NCI-H1048 (cell line): ENCODE results near the gene TMEM178B.
"Not testable (repeated sequence)": the region's sequence is repeated elsewhere in the genome, so short reads cannot be mapped to it uniquely, and the experiment has no call there.

Source experiments
- DNase-seq: peaks from one replicate; lab custom pipeline; 2025; lab: John Stamatoyannopoulos, UW

TMEM178B gene

DNA sequence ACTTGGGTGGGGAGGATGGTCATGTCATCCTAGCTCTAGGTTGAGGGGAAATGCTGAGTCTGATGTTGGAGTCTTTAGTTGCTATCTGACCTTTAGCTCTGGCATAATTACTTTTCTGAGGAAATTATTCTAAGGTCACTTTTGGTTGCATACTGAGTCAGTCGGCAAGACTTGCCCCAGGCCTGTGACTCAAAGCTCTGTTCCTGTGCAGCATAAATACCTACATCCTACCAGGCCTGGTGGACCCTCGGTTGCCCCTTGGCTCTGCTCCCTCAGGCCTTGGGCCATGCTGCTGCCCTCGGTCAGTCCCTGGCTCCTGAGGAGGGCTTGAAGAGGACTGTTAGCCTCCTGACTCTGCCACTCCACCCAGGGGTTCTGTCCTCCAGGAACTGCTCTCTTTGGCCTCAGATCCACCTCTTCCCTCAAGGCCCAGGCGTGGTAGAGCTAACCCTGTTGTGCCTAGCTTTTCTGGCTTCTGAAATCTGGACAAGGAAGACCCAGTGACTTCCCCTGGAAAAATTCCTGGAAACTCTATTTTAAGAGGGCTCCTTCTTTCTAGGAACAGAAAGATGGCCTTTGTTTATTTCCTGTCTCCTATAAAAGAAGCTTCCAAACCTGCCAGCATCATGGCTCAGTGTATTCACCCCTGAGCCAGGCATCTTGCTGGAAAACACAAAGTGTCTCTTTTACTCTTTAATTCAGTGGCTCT lies 71.2 kb downstream of the TMEM178B start:
- no peak for DNase-seq

- DNase-seq, result no peak
These were observed 71.7 kb downstream of the TMEM178B start for GRCh38 chr7:141145630-141145982.

DNA sequence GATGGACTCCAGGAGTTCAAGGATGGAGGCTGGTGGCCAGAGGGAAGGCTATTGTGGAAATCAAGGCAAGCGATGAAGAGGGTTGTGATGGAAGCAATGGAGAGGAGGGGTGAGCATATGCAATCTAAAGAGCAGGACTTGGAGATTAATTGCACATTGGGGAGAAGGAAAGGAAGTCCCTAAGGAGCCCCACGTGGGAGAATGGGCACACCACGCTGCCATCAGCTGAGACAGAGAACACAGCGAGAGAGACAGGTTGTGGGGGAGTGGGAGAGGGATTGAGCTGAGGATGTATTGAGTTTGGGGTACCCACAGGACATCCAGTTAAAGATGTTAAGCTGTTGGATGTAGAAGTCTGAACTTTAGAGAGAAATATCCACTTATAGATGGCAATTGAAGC lies 73.6 kb downstream of the TMEM178B start:
- DNase-seq, result no peak

DNA sequence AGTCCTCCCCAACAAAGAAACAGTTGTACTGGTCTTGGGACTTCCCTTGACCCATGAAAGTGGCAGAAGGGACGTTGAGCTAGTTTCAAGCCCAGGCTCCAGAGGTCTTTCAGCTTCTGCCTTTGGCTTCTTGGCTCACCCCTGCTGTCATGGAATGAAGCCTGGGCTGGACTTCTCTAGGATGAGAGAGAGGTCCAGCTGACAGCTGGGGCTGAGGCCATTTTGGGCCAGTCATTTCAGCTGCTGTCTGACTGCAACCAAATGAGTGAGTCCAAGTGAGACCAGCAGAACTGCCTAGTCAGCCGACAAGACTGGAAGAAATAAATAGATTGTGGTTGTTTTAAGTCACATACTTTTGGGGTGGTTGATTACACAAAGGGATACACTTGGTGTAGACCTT lies 76.6 kb downstream of the TMEM178B start:
- no peak for DNase-seq

GRCh38 chr7:141151746-141152145 lies 77.9 kb downstream of the TMEM178B start:
- no peak for DNase-seq

DNA sequence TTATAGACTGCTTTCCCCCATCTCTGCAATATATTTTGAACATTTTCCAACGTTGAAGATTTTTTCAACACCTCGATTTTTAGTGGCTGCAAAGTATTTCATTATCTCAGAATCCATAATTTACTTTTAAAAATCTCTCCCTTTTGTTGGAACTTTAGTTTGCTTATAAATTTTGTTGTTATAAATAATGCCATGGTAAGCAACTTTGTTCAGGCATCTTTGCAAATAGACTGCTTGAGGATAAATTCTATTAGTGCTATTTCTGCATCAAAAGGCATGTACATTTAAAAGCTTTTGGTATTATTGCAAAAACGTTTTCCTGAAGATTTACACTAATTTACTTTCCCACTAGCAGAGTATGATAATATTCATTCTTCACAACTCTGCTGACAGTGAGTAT lies 79.4 kb downstream of the TMEM178B start:
- no peak for DNase-seq

GRCh38 chr7:141154131-141154732 lies 80.4 kb downstream of the TMEM178B start:
- DNase-seq, result no peak

GRCh38 chr7:141156407-141156806 lies 82.5 kb downstream of the TMEM178B start:
- DNase-seq, result no peak

GRCh38 chr7:141157138-141157765 lies 83.4 kb downstream of the TMEM178B start:
- DNase-seq, result no peak

DNA sequence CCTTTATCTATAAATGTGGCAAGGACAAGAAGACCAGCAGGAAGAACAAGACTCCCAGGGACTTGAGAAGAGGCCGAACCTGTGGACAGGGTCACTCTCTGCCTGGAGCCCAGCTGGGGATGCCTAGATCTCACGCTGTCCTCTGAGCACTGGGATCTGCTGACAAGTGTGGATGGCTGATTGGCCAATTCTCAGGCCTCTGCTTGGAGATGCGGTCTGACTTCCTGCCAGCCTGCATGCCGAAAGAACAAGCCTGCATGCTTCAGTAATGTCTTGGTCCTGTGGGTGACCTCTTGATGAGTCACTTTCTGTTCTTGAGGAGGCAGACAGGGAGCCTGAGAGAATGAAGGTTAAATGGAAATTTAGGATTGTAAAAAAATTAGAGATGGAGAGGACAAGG lies 84.7 kb downstream of the TMEM178B start:
- no peak for DNase-seq

DNA sequence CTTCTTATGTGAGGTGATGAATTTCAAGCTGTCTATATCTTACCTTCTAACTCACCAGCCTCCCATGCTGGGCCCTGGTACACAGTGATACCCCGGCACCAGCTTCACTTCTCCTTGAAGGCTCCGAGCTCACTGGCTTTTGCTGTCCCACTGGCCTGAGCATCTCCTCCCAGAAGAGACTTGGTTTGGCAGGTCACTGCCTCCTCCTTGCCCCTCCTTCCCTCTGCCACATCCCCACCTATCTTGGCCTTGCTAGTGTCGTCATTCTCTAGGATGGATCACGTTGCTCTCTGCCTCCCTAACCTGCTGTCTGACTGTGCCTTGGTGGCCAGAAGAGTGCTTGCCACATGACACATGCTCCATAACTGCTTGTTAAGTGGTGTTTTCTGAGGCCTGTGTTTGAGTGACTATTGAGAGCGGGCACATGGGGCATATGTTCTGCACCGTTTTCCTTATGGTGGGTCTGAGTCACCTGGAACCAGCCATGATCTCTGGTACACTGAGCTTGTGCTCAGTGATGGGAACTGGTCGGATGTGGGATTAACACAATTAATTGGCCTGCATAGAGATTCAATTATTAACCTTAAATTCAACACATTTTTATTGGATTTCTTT lies 86.5 kb downstream of the TMEM178B start:
- DNase-seq, result no peak

- no peak for DNase-seq
These were observed 88.0 kb downstream of the TMEM178B start for GRCh38 chr7:141161550-141162535.

DNA sequence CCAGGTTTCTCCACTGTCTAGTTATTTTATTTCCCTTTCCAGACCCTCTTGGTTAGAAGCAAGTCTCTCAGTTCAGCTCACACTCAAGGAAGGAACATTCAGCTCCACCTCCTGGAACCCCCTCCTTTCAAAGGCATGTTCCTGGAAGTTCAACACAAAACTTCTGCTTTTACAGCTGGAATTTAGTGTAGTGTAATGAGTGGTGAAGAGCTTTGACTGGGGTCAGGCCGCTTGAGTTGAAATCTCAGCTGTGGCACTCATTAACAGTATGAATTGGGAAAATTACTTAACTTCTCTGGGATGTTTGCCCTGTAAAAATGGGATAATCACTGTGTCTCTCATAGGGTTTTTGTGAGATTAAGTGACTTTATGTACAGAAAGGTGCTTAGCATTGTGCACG lies 91.7 kb downstream of the TMEM178B start:
- no peak for DNase-seq

- DNase-seq, result no peak
These were observed 93.1 kb downstream of the TMEM178B start for GRCh38 chr7:141166926-141167325.

DNA sequence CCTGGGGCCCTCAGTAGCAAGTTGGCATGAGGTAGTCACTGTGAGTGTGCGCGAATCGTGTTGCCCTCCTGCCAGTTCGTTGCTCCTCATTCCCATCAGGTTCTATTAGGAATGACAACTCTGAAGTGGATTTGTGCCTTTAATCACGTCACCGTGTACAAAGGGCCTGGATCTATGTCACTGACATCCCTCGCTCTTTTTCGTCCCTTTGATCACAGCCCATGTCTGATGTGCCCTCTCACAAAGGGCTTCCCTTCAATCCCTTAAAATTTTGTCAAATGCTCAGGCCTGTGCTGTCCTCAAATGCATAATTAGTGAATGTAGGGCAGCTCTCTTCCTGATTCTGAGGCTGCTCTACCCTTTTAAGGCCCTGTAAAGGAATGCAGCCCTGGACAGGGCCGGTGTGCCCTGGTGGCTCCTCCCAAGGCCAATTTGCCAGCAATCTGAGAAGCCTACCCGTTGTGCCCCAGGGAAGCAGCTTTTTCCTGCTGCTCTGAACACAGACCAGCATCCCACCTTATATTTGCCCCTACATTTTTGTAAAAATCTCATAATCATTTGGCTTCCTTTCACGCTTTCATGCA lies 93.6 kb downstream of the TMEM178B start:
- DNase-seq, result no peak

GRCh38 chr7:141169157-141169556 lies 95.3 kb downstream of the TMEM178B start:
- not testable (repeated sequence) for DNase-seq

DNA sequence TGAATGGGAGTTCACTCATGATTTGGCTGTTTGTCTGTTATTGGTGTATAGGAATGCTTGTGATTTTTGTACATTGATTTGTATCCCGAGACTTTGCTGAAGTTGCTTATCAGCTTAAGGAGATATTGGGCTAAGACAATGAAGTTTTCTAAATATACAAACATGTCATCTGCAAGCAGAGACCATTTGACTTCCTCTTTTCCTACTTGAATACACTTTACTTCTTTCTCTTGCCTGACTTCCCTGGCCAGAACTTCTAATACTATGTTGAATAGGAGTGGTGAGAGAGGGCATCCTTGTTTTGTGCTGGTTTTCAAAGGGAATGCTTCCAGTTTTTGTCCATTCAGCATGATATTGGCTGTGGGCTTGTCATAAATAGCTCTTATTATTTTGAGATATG lies 101.9 kb downstream of the TMEM178B start:
- DNase-seq, result not testable (repeated sequence)

DNA sequence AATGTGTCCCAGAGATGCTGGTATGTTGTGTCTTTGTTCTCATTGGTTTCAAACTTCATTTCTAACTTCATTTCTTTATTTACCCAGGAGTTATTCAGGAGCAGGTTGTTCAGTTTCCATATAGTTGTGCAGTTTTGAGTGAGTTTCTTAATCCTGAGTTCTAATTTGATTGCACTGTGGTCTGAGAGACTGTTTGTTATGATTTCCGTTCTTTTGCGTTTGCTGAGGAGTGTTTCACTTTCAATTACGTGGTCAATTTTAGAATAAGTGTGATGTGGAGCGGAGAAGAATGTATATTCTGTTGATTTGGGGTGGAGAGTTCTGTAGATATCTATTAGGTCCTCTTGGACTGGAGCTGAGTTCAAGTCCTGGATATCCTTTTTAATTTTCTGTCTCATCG lies 103.3 kb downstream of the TMEM178B start:
- not testable (repeated sequence) for DNase-seq

DNA sequence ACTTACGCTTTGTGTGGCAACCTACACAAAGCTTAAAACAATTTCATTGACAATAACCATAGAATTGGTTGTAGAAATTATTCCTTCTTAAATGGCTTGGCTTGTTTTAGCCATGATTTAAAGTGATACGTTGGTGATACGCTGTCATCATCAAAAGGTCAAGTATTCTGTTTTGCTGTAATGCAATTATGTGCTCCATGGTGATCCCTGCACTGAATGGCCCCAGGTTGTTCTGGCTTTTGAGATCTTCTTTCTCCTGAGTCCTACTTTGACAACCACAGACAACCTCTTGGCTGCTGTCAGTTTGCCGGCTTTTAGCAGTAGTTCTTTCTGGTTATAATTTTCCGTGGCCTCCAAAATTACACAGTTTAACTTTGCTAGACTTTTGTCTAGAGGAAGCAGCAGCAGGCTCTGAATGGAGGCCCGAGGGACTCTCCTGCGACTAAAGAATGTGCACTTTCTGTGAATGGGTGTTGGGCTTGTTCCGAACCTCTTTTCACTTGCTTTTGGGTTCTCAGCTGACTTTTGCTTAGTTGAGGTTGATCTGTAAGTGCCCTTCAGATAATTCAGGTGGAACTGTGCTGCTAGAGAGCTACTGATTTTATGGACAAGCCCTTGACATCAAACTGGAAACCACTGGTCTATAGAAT lies 104.7 kb downstream of the TMEM178B start:
- DNase-seq, result no peak

- DNase-seq, result no peak
These were observed 107.9 kb downstream of the TMEM178B start for GRCh38 chr7:141181812-141182211.
